Measurements from ENCODE around the gene C18orf54. TPM values are rescaled to one million over a fixed set of nuclear protein-coding genes. Genes with fewer than 3 reads are reported as not detected.
A peak's percentile ranks its signal among the peaks of the same experiment; 100 is the strongest.

The C18orf54 gene
- total RNA-seq, 1 donor from 2014 or later, result 40.1 TPM

DNA sequence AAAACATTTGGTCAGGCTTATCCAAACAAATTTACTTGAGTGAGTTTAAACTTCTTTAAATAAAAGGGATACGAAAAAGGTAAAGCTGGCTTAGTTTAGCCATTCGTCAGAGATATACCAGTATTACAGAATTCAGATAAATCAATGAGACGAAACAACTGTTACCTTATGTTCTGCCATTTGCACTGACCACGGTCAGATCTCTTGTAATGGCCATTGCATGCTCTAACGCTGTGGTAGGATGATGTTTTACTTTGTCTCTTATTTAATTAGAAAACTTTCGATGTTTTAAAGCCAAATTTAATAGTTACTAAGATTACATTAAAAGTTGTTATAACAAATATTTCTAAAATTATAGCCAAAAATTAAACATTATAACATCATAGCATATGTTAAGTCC is 1.5 kb downstream of the C18orf54 start:
- H3K27ac ChIP-seq, result no peak overlapping the region
- no peak overlapping the region for H3K27ac Mint-ChIP-seq
- no peaks in the 10 kb centered on the region for H3K27me3 ChIP-seq
- peaks cover 17% of the 10 kb centered on the region for H3K36me3 Mint-ChIP-seq
- no peak for TF ChIP-seq EZH2phosphoT487 (IDR thresholded peaks at IDR 0.05)
- no peak for TF ChIP-seq EZH2 (IDR thresholded peaks at IDR 0.05)
- TF ChIP-seq, protein P1, sequence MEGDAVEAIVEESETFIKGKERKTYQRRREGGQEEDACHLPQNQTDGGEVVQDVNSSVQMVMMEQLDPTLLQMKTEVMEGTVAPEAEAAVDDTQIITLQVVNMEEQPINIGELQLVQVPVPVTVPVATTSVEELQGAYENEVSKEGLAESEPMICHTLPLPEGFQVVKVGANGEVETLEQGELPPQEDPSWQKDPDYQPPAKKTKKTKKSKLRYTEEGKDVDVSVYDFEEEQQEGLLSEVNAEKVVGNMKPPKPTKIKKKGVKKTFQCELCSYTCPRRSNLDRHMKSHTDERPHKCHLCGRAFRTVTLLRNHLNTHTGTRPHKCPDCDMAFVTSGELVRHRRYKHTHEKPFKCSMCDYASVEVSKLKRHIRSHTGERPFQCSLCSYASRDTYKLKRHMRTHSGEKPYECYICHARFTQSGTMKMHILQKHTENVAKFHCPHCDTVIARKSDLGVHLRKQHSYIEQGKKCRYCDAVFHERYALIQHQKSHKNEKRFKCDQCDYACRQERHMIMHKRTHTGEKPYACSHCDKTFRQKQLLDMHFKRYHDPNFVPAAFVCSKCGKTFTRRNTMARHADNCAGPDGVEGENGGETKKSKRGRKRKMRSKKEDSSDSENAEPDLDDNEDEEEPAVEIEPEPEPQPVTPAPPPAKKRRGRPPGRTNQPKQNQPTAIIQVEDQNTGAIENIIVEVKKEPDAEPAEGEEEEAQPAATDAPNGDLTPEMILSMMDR (IDR thresholded peaks at IDR 0.05), result no peak
- no peaks in the 10 kb centered on the region for H4K20me1 ChIP-seq (ENCODE audit: low read depth)
- H2AFZ ChIP-seq (replicated peaks), result no peak overlapping the region
- peaks cover 3% of the 10 kb centered on the region for H3K9me3 Mint-ChIP-seq
- H3K27me3 Mint-ChIP-seq (ENCODE audit: insufficient read depth, low read depth), result peaks cover 3% of the 10 kb centered on the region
- H3K9ac ChIP-seq, result peak overlapping the region; percentile 61
- peaks cover 15% of the 10 kb centered on the region for H3K4me1 Mint-ChIP-seq
- H3K4me1 ChIP-seq, result peaks cover 24% of the 10 kb centered on the region
- H3K79me2 ChIP-seq (ENCODE audit: low read depth), result peaks cover 57% of the 10 kb centered on the region
- DNase-seq (ENCODE audit: low spot score), result peak; percentile 12
- H3F3A ChIP-seq (ENCODE audit: low read depth), result peaks cover 10% of the 10 kb centered on the region
- H3K36me3 ChIP-seq, result peaks cover 26% of the 10 kb centered on the region
- H3K9me3 ChIP-seq (ENCODE audit: low read depth), result no peaks in the 10 kb centered on the region
- peak overlapping the region; percentile 99 for H3K4me3 Mint-ChIP-seq
- peak overlapping the region; percentile 81 for H3K4me2 ChIP-seq
- peak overlapping the region; percentile 94 for H3K4me3 ChIP-seq

DNA sequence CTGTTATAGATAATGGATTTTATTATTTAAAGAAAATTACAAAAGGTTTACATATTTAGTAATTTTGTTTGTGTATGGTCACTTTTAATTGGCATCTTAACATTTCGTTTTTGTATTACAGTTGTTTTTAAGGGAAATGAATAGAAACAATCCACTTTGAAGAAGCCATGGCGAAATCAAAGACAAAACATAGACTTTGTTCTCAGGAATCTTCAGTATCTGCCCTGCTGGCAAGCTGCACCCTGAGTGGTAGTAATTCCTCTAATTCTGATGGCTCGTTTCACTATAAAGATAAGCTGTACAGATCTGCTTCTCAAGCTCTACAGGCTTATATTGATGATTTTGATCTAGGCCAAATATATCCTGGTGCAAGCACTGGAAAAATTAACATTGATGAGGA is 2.7 kb downstream of the C18orf54 start:
- Histone ChIP-seq H3K4me2 (peak overlapping the region; percentile 81), H3K79me2 (ENCODE audit: low read depth) (peaks cover 62% of the 10 kb centered on the region), H3K27me3 (no peaks in the 10 kb centered on the region), H3K4me1 (peaks cover 19% of the 10 kb centered on the region), H3K27ac (no peak overlapping the region), H2AFZ (replicated peaks) (no peak overlapping the region), H3F3A (ENCODE audit: low read depth) (peaks cover 10% of the 10 kb centered on the region), H4K20me1 (ENCODE audit: low read depth) (no peaks in the 10 kb centered on the region), H3K4me3 (peak overlapping the region; percentile 94), H3K9ac (no peak overlapping the region), H3K36me3 (peaks cover 35% of the 10 kb centered on the region), H3K9me3 (ENCODE audit: low read depth) (no peaks in the 10 kb centered on the region)
- Mint-ChIP-seq H3K27ac (no peak overlapping the region), H3K4me1 (peaks cover 15% of the 10 kb centered on the region), H3K4me3 (peak overlapping the region; percentile 4), H3K36me3 (peaks cover 23% of the 10 kb centered on the region), H3K9me3 (peaks cover 3% of the 10 kb centered on the region), H3K27me3 (ENCODE audit: insufficient read depth, low read depth) (peaks cover 3% of the 10 kb centered on the region)
- peak; percentile 14 for DNase-seq (ENCODE audit: low spot score)
- TF ChIP-seq EZH2 (IDR thresholded peaks at IDR 0.05), result no peak
- TF ChIP-seq, protein P1 (IDR thresholded peaks at IDR 0.05), result no peak
- TF ChIP-seq EZH2phosphoT487 (IDR thresholded peaks at IDR 0.05), result no peak

DNA sequence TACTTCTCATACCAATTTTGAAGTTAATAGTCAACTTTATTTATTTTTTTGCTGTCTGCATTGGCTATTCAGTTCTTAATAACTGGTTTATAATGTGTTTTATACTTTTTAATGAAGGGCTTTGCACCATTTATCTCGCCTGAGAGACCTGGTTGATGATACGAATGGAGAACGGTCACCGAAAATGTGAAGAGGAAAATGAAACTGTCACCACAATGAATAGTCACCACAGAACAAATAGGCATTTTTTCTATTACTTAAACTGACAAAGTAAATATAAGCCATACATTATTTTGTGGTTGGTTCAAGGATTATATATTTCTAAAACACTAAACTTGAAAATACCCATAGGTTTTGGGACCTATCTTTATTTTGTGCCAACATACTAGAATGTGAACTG is 20.4 kb downstream of the C18orf54 start:
- Histone ChIP-seq H3K4me1 (peaks cover 12% of the 10 kb centered on the region), H3F3A (ENCODE audit: low read depth) (peaks cover 27% of the 10 kb centered on the region), H4K20me1 (ENCODE audit: low read depth) (no peaks in the 10 kb centered on the region), H3K79me2 (ENCODE audit: low read depth) (no peaks in the 10 kb centered on the region), H3K4me3 (no peak overlapping the region), H2AFZ (replicated peaks) (no peak overlapping the region), H3K9ac (no peak overlapping the region), H3K27ac (no peak overlapping the region), H3K9me3 (ENCODE audit: low read depth) (no peaks in the 10 kb centered on the region), H3K36me3 (peaks cover 23% of the 10 kb centered on the region), H3K27me3 (no peaks in the 10 kb centered on the region), H3K4me2 (no peak overlapping the region)
- TF ChIP-seq EZH2phosphoT487 (IDR thresholded peaks at IDR 0.05) (no peak), EZH2 (IDR thresholded peaks at IDR 0.05) (no peak)
- TF ChIP-seq, protein P1 (IDR thresholded peaks at IDR 0.05), result no peak
- no peak for DNase-seq (ENCODE audit: low spot score)
- Mint-ChIP-seq H3K4me3 (no peak overlapping the region), H3K36me3 (peaks cover 9% of the 10 kb centered on the region), H3K27ac (no peak overlapping the region), H3K9me3 (no peaks in the 10 kb centered on the region), H3K4me1 (no peaks in the 10 kb centered on the region), H3K27me3 (ENCODE audit: insufficient read depth, low read depth) (no peaks in the 10 kb centered on the region)

Measured in neural progenitor cell (in vitro differentiated cells).